Right lobe of liver (tissue), 6 donors: ENCODE results near the gene CTAG2. TPM values are rescaled to one million over a fixed set of nuclear protein-coding genes. Genes with fewer than 3 reads are reported as not detected.

Source experiments
- ATAC-seq, 4 donors: fragments of 200-7000 bp; cut with Tn5 transposase; one replicate each; pipeline ENCODE4 v1.9.1; 2020; ENCODE audit warnings: mild to moderate bottlenecking in 4 of 4, moderate library complexity in 4 of 4
- DNase-seq, 3 donors: peaks; one replicate each; pipeline ENCODE4 v3.0.0-alpha.2; 2020
- H3K27ac ChIP-seq, 3 donors: fragments of 200-600 bp; one replicate each; pipeline ENCODE4 v1.8.0; 2022
- H3K27me3 ChIP-seq, 2 donors: fragments of 200-600 bp; one replicate each; pipeline ENCODE4 v1.8.0; 2022
- H3K36me3 ChIP-seq, 4 donors: fragments of 200-600 bp; sonication (generic) in 1 of 4; one replicate each; pipeline versions ENCODE4 v1.5.1 to v1.8.0; 2017 to 2022; ENCODE audit warnings: control low read depth in 1 of 4
- H3K4me1 ChIP-seq, 4 donors: fragments of 200-600 bp; sonication (generic) in 1 of 4; one replicate each; pipeline versions ENCODE4 v1.5.1 to v1.8.0; 2017 to 2022; ENCODE audit warnings: control low read depth in 1 of 4
- H3K4me3 ChIP-seq, 3 donors: fragments of 200-600 bp; one replicate each; pipeline ENCODE4 v1.8.0; 2022
- H3K9me3 ChIP-seq, 4 donors: fragments of 200-600 bp; sonication (generic) in 1 of 4; one replicate each; pipeline versions ENCODE4 v1.5.1 to v1.8.0; 2017 to 2022; ENCODE audit warnings: control low read depth in 1 of 4
- POLR2A ChIP-seq: fragments of 450-650 bp; IDR thresholded peaks from one replicate; pipeline ENCODE4 v1.6.1; 2017; ENCODE audit warnings: antibody characterized with exemption, mild to moderate bottlenecking
- WGBS: methylation state at CpG from one replicate; pipeline ENCODE4 v1.1.6; 2018; ENCODE audit warnings: low coverage, low lambda C conversion rate; ENCODE audit not compliant: insufficient coverage; ENCODE audit errors: missing lambda C conversion rate; 5-methylcytosine and 5-hydroxymethylcytosine counted together
- intact Hi-C, 2 donors: fragments of 100-400 bp; cut with DNase I; formaldehyde crosslinking; loops; one replicate each; pipeline versions ENCODE4 v1.11.2 to v1.14.1; 2022
- total RNA-seq, 6 experiments: library from RNA; depleted of rRNA in 2 of 6; stranded (reverse); fragments of >200 nt in 2 of 6; fragmentation: NEBNext Ultra II Directional in 3 of 6; extraction: Animal tissue kit (Norgen Biotek cat#: 25700) in 3 of 6; gene quantifications; one replicate each; pipeline versions ENCODE4 v1.1.0 to v1.2.4, GENCODE V29; 2016 to 2023
- TF ChIP-seq, protein P1 (sequence below), 4 donors: fragments of 200-600 bp in 3 of 4; fragments of 450-650 bp in 1 of 4; IDR thresholded peaks; one replicate each; pipeline versions ENCODE4 v1.5.1 to v1.8.0; 2016 to 2022; ENCODE audit warnings: antibody characterized with exemption in 4 of 4, mild to moderate bottlenecking in 2 of 4
- donor health status: DM: no; HTN: yes; CAD: no.
- donor health status: DM: no; HTN: no; CAD: no.
- donor health status: DM: no; HTN: no; CAD: no.
- donor health status: DM: no; HTN: yes; CAD: no.
- donor health status: DM: no; HTN: yes; CAD: no.

Gene CTAG2
- total RNA-seq, 6 experiments from 2014 or later = not detected

DNA sequence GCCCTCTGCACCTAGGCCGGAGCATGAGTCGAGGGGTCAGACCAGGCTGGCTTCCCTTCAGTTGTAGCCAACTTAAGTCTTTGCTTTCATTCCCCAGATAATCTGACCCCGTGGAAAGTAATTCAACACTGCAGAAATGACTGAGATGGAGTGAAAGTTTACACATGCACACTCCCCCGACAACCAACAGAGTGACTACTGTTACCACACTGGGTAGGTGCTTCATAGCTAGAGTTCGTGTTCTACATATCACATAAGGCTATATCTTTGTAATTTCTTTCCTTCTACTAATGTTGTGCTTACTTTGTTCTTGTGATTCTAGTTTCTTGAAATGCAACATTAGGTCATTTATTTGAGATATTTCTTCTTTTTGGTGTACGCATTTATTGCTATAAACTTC is 7.2 kb upstream of the CTAG2 start:
- intact Hi-C loops = no loop called here
- no peaks in the 10 kb centered on the region for H3K4me1 ChIP-seq
- H3K27ac ChIP-seq = no peak overlapping the region
- no peaks in the 10 kb centered on the region for H3K27me3 ChIP-seq
- WGBS = 61% methylated on average over 4 of the region's 6 CpGs
- DNase-seq (no peak), ATAC-seq (no peak)
- no peak for TF ChIP-seq POLR2A
- TF ChIP-seq, protein P1, sequence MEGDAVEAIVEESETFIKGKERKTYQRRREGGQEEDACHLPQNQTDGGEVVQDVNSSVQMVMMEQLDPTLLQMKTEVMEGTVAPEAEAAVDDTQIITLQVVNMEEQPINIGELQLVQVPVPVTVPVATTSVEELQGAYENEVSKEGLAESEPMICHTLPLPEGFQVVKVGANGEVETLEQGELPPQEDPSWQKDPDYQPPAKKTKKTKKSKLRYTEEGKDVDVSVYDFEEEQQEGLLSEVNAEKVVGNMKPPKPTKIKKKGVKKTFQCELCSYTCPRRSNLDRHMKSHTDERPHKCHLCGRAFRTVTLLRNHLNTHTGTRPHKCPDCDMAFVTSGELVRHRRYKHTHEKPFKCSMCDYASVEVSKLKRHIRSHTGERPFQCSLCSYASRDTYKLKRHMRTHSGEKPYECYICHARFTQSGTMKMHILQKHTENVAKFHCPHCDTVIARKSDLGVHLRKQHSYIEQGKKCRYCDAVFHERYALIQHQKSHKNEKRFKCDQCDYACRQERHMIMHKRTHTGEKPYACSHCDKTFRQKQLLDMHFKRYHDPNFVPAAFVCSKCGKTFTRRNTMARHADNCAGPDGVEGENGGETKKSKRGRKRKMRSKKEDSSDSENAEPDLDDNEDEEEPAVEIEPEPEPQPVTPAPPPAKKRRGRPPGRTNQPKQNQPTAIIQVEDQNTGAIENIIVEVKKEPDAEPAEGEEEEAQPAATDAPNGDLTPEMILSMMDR (IDR thresholded peaks at IDR 0.05) = no peak
- no peaks in the 10 kb centered on the region for H3K9me3 ChIP-seq
- H3K4me3 ChIP-seq = no peak overlapping the region
- H3K36me3 ChIP-seq = no peaks in the 10 kb centered on the region

DNA sequence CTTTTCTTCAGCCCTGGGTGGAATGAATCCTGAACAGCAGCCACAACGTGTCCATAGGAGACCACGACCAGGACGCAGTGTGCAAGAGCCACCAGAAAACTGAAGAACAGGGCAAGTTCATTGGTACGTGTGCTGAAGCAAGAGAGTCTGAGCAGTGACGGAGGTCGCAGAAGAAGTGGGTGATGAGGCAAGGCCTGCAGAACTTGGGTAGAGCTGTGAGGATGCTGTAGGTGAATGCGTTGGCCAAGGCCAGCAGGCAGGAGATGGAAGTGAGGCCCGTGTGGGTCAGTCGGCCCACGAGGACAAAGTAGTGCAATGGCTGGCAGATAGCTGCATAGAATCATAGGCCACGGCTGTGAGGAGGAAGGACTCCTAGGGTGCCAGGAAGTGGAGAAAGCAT is 5.6 kb upstream of the CTAG2 start:
- Histone ChIP-seq H3K27me3 (no peaks in the 10 kb centered on the region), H3K4me3 (no peak overlapping the region), H3K27ac (no peak overlapping the region), H3K36me3 (no peaks in the 10 kb centered on the region), H3K4me1 (no peaks in the 10 kb centered on the region), H3K9me3 (no peaks in the 10 kb centered on the region)
- no peak for DNase-seq
- intact Hi-C loops = no loop called here
- no peak for TF ChIP-seq POLR2A
- TF ChIP-seq, protein P1 (IDR thresholded peaks at IDR 0.05) = no peak
- WGBS = 64% methylated on average over 8 of the region's 11 CpGs
- no peak for ATAC-seq

DNA sequence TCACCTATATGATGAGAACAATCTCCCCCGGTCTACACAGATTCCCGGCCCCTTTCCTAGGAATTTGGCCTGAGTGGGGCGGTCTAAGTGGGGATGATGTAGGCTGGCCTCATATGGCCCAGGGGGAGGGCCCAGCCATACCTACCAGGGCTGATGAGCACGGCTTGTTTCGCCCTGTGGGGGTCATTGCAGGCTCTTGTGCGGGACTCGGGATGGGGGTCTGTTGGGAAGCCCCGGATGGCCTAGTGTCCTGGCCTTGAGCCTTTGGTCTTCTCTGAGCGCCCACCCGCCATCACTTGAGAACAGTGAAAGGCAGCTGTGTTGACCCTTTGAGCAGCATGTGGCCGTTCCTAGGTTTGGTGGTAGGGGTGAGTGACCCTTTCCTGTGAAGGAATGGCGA is 4.8 kb upstream of the CTAG2 start:
- Histone ChIP-seq H3K9me3 (no peaks in the 10 kb centered on the region), H3K27me3 (no peaks in the 10 kb centered on the region), H3K4me3 (no peak overlapping the region), H3K4me1 (no peaks in the 10 kb centered on the region), H3K27ac (no peak overlapping the region), H3K36me3 (no peaks in the 10 kb centered on the region)
- DNase-seq = no peak
- ATAC-seq = no peak
- WGBS = 87% methylated on average over 11 of the region's 12 CpGs
- intact Hi-C loops = no loop called here
- no peak for TF ChIP-seq POLR2A
- TF ChIP-seq, protein P1 (IDR thresholded peaks at IDR 0.05) = no peak

DNA sequence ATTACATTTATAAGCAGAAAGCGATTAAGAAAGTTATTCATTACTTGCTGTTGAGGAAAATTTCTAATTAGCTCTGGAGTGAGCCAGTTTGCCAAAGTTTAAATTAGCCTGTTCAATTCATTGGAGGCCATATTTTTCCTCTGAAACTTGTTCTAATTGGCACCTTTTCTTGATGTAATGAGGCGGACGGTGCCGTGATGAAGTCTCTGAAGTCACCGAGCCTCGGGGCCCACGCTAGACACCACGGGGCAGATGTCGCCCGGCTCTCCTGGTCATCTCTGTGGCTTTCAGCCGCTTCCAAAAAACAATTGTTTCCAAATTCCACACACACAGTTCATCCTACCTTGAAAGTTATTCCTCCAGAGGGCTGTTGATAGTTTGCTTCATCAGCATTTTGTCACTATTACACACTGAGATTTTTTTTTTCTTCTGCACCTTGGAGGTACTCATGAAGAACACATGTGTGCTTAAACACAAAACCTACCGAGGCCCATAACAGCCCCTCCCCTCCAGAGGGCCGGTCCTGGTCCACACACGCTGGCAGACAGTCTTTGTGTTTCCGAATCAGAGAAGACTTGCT is 3.9 kb upstream of the CTAG2 start:
- no peak for TF ChIP-seq POLR2A
- TF ChIP-seq, protein P1 (IDR thresholded peaks at IDR 0.05) = no peak
- Histone ChIP-seq H3K4me1 (no peaks in the 10 kb centered on the region), H3K36me3 (no peaks in the 10 kb centered on the region), H3K27ac (no peak overlapping the region), H3K4me3 (no peak overlapping the region), H3K27me3 (no peaks in the 10 kb centered on the region), H3K9me3 (no peaks in the 10 kb centered on the region)
- intact Hi-C loops = no loop called here
- WGBS = 72% methylated on average over 14 of the region's 15 CpGs
- no peak for DNase-seq
- ATAC-seq = no peak

DNA sequence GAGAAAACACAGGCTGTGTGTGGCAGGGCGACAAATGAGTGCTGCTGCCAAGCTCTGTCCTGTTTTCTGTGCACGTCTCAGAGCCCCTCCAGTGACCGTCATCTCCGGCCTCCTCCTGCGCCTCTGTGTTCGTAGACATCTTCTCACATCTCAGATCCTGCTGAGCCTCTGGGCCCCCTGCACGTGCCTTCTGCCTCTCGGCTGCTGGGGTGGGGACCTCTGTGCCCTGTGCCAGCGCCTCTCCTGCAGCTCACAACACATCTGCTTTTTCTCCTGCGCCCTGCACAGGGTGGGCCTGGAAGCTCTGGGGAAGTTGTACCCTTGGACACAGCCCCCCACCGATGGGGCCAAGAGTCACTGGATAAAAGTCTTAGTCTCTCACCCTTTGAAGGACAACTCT is 2.4 kb upstream of the CTAG2 start:
- WGBS = 61% methylated on average over 3 of the region's 11 CpGs
- Histone ChIP-seq H3K27me3 (no peaks in the 10 kb centered on the region), H3K36me3 (no peaks in the 10 kb centered on the region), H3K9me3 (no peaks in the 10 kb centered on the region), H3K27ac (no peak overlapping the region), H3K4me3 (no peak overlapping the region), H3K4me1 (no peaks in the 10 kb centered on the region)
- intact Hi-C loops = no loop called here
- DNase-seq (no peak), ATAC-seq (no peak)
- TF ChIP-seq, protein P1 (IDR thresholded peaks at IDR 0.05) = no peak
- TF ChIP-seq POLR2A = no peak
